Right atrium auricular region (tissue), 2 donors: ENCODE results near the gene ABI3BP. TPM values are rescaled to one million over a fixed set of nuclear protein-coding genes. Genes with fewer than 3 reads are reported as not detected.

Source experiments
- DNase-seq: peaks from one replicate; pipeline ENCODE4 v3.0.0-alpha.2; 2019; ENCODE audit warnings: low spot score
- H3K27ac ChIP-seq, 2 donors: fragments of 200-600 bp; sonication (generic); 1 replicate in 1 of 2; 2 replicates in 1 of 2; pipeline ENCODE4 v1.5.1; 2016 to 2019
- H3K27me3 ChIP-seq, 2 donors: fragments of 200-600 bp; sonication (generic); one replicate each; pipeline versions ENCODE4 v1.5.1 to v1.6.0; 2017 to 2019
- H3K36me3 ChIP-seq: fragments of 200-600 bp; sonication (generic); one replicate; pipeline ENCODE4 v1.5.1; 2016
- H3K4me1 ChIP-seq, 2 donors: fragments of 200-600 bp; sonication (generic); one replicate each; pipeline versions ENCODE4 v1.5.1 to v1.6.0; 2017 to 2019
- H3K4me3 ChIP-seq, 2 donors: fragments of 200-600 bp; sonication (generic); 1 replicate in 1 of 2; 2 replicates in 1 of 2; pipeline ENCODE4 v1.5.1; 2017 to 2019; ENCODE audit warnings: mild to moderate bottlenecking in 1 of 2, moderate library complexity in 1 of 2
- H3K9me3 ChIP-seq, 2 donors: fragments of 200-600 bp; sonication (generic); one replicate each; pipeline ENCODE4 v1.5.1; 2019
- total RNA-seq, 2 donors: library from RNA; depleted of rRNA; stranded (reverse); fragments of >200 nt; gene quantifications; one replicate each; pipeline ENCODE4 v1.1.0, GENCODE V29; 2016
- TF ChIP-seq, protein P1 (sequence below), 2 donors: fragments of 200-600 bp; sonication (generic); IDR thresholded peaks; one replicate each; pipeline ENCODE4 v1.5.1; 2019; ENCODE audit warnings: antibody characterized with exemption in 2 of 2

The ABI3BP gene
- total RNA-seq, 2 donors from 2014 or later: 46.7 to 56.3 TPM

DNA sequence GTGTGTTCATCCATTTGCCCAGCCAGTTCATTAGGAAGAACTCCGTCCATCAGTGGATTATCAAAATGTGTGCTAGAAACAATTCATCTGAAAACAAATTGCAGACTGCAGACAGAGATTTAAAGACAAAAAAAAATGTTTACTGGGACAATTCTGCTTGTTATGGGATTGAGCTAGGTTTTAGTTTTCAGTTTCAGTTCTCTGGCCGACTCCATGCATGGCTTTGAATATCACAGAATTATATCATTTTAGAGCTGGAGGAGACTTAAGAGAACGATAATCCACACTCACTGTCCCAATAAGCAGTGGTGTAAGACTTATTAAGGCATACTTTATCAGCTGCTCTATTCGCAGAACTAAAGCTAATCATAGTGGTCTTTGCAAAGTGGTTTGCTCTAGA is 232.8 kb downstream of the ABI3BP start:
- no peaks in the 10 kb centered on the region for H3K27me3 ChIP-seq
- DNase-seq: no peak
- no peak overlapping the region for H3K27ac ChIP-seq
- H3K4me1 ChIP-seq: peaks cover 0 to 11% of the 10 kb centered on the region in 2 donors
- H3K36me3 ChIP-seq: peaks cover 4% of the 10 kb centered on the region
- no peak overlapping the region for H3K4me3 ChIP-seq
- TF ChIP-seq, protein P1, sequence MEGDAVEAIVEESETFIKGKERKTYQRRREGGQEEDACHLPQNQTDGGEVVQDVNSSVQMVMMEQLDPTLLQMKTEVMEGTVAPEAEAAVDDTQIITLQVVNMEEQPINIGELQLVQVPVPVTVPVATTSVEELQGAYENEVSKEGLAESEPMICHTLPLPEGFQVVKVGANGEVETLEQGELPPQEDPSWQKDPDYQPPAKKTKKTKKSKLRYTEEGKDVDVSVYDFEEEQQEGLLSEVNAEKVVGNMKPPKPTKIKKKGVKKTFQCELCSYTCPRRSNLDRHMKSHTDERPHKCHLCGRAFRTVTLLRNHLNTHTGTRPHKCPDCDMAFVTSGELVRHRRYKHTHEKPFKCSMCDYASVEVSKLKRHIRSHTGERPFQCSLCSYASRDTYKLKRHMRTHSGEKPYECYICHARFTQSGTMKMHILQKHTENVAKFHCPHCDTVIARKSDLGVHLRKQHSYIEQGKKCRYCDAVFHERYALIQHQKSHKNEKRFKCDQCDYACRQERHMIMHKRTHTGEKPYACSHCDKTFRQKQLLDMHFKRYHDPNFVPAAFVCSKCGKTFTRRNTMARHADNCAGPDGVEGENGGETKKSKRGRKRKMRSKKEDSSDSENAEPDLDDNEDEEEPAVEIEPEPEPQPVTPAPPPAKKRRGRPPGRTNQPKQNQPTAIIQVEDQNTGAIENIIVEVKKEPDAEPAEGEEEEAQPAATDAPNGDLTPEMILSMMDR (IDR thresholded peaks at IDR 0.05): no peak
- no peaks in the 10 kb centered on the region for H3K9me3 ChIP-seq

DNA sequence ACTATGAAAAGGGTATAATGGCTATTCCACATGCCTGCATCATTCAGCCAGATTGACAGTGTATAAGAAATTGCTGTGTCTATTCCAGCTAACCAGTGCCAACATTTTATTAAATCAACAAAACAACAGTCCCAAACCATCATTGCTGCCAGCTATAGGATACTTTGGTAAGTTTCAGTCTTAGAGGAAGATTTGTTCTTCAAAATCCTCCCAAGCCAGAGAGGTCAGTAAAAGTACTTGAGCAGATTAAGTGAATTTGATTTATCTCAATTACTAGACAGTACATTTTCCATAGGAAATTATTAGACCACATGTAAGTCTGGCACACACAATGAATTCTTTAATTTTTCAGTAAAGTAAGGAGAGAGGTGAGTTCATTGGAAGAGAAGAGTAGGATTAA is 233.3 kb downstream of the ABI3BP start:
- Histone ChIP-seq H3K27me3 (no peaks in the 10 kb centered on the region), H3K9me3 (no peaks in the 10 kb centered on the region), H3K4me1 (peaks cover 0 to 15% of the 10 kb centered on the region in 2 donors), H3K36me3 (peaks cover 4% of the 10 kb centered on the region), H3K4me3 (no peak overlapping the region), H3K27ac (peak overlapping the region in 1 of 2 donors; percentile 4)
- TF ChIP-seq, protein P1 (IDR thresholded peaks at IDR 0.05): no peak
- no peak for DNase-seq

DNA sequence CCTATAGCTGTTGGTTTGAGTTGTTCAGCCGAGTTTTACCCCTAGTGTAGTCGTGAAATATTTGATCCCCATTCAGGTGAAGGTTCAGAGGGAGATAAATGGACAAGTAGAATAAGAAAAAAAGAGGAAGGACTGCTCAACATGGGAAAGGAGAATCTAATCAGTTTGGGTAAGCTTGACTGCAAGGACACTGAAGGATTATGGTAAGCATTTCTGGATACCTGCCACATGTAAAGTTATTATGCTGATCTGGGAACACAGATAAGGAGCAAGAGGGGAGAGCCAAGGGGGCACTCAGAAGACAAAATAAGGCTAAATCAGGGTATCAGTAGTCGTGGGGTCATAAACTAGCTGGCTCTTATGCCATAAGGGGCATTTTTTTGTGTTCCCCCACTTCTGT is 234.1 kb downstream of the ABI3BP start:
- Histone ChIP-seq H3K27ac (peak overlapping the region in 1 of 2 donors; percentile 4), H3K4me1 (peaks cover 0 to 21% of the 10 kb centered on the region in 2 donors), H3K36me3 (no peaks in the 10 kb centered on the region), H3K4me3 (no peak overlapping the region), H3K27me3 (no peaks in the 10 kb centered on the region), H3K9me3 (no peaks in the 10 kb centered on the region)
- no peak for DNase-seq
- TF ChIP-seq, protein P1 (IDR thresholded peaks at IDR 0.05): no peak

DNA sequence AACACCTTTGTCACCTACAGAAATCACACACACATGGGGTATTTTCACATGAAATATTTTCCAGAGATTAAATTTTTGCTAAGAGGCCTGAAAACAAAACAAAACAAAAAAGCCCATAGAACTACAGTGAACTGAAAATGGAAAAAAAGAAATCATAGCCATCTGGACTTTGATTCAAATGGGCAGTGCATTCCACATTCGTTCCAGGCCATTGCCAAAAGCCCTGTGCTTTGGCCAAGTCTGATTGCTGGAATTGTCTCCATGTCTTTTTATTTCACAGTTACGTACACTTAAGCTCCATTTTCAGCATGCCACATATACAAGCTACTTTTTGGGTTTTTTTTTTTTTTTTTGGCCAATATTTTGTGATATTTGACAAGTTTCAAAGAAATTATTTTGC is 236.8 kb downstream of the ABI3BP start:
- TF ChIP-seq, protein P1 (IDR thresholded peaks at IDR 0.05): no peak
- H3K36me3 ChIP-seq: peaks cover 8% of the 10 kb centered on the region
- no peaks in the 10 kb centered on the region for H3K27me3 ChIP-seq
- peak overlapping the region in 1 of 2 donors; percentile 4 for H3K27ac ChIP-seq
- H3K9me3 ChIP-seq: no peaks in the 10 kb centered on the region
- H3K4me1 ChIP-seq: peaks cover 0 to 21% of the 10 kb centered on the region in 2 donors
- DNase-seq: no peak
- no peak overlapping the region for H3K4me3 ChIP-seq

DNA sequence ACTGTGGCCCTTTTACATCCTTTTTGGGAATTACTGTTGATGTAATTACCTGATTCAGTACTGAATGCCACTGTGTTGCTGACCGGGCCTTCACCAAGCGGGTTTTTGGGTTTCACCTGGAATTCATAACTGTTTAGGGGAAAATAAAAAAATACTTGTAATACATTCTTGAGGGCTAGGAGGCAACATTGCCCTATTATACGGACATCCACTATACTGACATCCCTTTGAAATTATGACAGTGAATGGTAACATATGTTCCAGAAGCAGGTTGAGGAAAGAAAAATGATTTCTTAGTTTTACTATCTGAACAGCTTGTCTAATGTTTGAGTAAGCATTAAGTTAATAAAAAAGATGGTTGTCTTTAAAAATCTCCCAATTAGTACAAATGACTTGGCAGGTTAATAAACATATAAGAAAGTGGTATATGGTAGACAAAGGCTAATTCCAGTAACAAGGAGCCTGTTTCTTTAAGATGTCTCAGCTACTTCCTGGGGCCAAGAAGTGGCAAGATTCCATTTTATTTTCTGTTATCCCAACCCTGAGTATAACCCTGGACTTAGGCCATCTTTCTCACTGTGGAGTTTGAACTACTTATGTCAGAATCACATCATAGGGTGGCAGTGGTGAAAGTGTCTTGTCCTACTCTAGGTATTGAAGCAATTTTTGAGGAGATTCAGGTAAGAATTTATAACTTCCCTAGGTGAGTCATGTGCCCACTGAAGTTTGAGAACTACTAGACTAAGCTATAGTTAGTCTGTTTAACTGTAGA is 238.5 kb downstream of the ABI3BP start:
- no peaks in the 10 kb centered on the region for H3K27me3 ChIP-seq
- peaks cover 24% of the 10 kb centered on the region for H3K36me3 ChIP-seq
- H3K9me3 ChIP-seq: no peaks in the 10 kb centered on the region
- H3K4me3 ChIP-seq: no peak overlapping the region
- DNase-seq: no peak
- TF ChIP-seq, protein P1 (IDR thresholded peaks at IDR 0.05): no peak
- peak overlapping the region; percentile 4 for H3K27ac ChIP-seq
- peaks cover 0 to 21% of the 10 kb centered on the region in 2 donors for H3K4me1 ChIP-seq
